HG03280 (cell line): Measurements from ENCODE around the gene ATP13A4.

ENCODE experiments used
- ATAC-seq: cut with Tn5 transposase; IDR thresholded peaks from one replicate; pipeline ENCODE4 v1.9.1; 2021; ENCODE audit warnings: mild to moderate bottlenecking, moderate library complexity; ENCODE audit not compliant: unreplicated experiment

The ATP13A4 gene, protein sequence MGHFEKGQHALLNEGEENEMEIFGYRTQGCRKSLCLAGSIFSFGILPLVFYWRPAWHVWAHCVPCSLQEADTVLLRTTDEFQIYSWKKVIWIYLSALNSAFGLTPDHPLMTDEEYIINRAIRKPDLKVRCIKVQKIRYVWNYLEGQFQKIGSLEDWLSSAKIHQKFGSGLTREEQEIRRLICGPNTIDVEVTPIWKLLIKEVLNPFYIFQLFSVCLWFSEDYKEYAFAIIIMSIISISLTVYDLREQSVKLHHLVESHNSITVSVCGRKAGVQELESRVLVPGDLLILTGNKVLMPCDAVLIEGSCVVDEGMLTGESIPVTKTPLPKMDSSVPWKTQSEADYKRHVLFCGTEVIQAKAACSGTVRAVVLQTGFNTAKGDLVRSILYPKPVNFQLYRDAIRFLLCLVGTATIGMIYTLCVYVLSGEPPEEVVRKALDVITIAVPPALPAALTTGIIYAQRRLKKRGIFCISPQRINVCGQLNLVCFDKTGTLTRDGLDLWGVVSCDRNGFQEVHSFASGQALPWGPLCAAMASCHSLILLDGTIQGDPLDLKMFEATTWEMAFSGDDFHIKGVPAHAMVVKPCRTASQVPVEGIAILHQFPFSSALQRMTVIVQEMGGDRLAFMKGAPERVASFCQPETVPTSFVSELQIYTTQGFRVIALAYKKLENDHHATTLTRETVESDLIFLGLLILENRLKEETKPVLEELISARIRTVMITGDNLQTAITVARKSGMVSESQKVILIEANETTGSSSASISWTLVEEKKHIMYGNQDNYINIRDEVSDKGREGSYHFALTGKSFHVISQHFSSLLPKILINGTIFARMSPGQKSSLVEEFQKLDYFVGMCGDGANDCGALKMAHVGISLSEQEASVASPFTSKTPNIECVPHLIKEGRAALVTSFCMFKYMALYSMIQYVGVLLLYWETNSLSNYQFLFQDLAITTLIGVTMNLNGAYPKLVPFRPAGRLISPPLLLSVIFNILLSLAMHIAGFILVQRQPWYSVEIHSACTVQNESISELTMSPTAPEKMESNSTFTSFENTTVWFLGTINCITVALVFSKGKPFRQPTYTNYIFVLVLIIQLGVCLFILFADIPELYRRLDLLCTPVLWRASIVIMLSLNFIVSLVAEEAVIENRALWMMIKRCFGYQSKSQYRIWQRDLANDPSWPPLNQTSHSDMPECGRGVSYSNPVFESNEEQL

GRCh38 chr3:193554811-193555210, at the start of gene ATP13A4:
ATP13A4 (minus strand) TSS chr3:193554895; CDS start chr3:193554799, 96 bp downstream.
- ATAC-seq = no peak

- ATAC-seq = no peak
These were observed 44.7 kb upstream of the ATP13A4 start for GRCh38 chr3:193599393-193599792.

DNA sequence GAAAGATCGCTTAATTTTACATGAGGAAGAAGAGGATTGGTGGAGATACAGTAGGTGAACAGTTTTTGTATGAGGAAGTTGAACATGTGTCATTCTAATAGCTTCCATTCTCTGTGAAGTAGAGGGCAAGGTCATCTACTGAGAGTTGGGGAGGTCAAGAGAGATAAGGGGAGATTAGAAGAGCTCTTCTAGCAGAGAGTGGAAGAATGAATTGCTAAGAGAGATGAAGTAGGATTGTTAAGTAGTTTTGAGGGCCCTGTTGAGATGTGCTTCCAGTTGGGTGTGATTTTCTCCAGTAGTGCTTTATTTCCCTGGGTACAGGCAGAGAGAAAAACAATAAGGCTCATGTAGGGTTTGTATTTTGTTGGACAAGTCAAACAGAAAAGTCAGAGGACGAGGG, 43.5 kb upstream of the ATP13A4 start:
- no peak for ATAC-seq

DNA sequence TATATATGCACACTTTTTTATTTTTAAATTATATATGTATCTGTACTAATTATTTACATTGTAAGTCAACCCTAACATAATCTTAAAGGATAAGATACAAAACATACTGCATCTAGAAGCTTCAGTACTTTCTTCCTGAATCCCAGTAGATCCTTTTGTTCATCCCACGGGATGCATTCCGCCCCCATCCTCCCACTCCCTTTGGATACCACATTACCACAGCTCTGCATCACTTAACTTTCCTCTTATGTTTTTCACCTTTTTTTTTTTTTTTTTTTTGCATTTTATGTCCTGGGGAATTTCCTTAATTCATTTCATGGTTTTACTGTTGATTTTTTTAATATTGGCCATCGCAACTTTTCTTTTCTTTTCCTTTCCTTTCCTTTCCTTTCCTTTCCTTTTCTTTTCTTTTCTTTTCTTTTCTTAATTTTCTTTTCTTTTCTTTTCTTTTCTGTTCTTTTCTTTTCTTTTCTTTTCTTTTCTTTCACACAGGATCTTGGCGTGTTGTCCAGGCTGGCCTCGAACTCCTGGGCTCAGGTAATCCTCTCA, 41.3 kb upstream of the ATP13A4 start:
- no peak for ATAC-seq

DNA sequence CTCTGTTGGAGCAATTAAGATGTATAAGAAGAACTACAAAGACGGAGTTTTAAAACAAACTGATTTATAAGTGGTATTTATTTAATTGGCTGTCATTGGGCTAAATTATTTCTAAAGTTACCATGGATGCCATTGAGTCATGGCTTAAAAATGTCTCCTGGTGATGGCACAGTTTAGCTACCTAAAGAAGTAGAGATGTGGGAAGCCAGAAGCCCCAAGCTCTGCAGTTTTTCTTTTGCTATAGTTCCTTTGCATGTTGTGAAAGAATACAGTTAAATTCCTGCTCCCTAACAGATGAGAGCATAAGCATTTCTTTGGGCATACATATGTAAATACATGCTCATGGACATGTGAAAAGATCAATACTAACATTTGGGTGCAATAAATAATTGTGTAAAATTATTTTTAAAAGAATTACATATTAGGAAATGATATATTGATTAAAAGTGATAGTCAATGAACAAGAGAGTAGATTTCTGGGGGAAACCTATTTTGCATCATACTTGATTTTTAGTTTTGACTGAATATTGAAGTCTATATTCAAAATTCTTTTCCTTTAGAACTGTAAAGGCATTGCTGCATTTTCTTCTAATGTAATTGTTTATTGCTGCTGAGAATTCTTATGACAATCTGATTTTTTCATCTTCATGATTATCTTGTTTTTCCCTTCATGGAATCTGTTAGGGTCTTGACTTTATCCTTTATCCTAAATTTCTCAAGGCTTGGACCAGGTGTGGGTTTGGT, 40.4 kb upstream of the ATP13A4 start:
- no peak for ATAC-seq

DNA sequence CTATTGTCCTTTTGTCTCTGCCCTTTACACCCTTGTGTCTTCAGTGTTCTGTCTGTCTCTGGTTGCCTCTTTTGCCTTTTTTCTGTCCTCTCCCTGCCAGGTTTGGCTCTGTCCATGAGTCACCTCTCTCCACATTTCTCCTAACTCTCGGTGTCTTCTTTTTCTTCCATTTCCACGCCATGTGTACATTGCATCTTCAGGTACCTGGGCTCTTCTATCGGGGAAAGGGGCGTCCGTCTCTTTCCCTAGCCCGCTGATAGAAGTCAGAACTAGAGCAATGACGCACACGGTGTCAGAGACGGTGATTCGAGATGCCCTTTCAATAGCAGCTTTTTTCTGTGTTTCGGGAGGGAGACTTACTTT, 39.0 kb upstream of the ATP13A4 start:
- peak; percentile 21 for ATAC-seq

DNA sequence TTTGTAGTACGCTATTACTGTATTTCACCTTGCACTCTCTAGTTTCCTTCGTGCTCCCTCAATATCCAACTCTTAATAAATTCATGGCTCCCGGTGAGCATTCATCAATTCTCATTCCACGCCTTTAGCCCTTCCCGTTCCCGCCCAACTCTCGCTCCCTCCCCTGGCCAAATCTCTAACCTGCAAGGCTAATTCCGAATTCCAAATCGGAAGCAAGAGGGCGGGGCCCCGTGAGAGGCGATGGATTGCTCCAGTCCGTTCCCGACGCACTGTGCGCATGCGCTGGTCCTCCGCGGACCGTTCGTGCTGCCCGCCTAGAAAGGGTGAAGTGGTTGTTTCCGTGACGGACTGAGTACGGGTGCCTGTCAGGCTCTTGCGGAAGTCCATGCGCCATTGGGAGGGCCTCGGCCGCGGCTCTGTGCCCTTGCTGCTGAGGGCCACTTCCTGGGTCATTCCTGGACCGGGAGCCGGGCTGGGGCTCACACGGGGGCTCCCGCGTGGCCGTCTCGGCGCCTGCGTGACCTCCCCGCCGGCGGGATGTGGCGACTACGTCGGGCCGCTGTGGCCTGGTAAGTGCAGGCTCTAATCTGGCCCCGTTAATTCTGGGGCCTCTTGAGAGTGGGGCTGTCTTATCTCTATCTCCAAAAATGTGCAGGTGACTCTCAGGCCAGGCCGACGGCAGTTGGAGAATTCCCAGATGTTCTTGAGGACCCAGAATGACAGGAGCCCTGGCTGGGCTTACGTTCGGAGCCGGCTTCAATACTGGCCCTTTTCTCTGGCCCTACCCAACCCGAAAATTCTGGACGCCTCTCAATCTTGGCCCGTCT, 38.4 kb upstream of the ATP13A4 start, which contains the start of gene OPA1:
TSS of gene OPA1 (plus strand) at position 368 of the 827 bp plus-strand sequence. CDS start at position 538, 170 bp downstream.
- ATAC-seq = peak; percentile 97

GRCh38 chr3:193590088-193590856, 35.6 kb upstream of the ATP13A4 start:
- no peak for ATAC-seq

- no peak for ATAC-seq
These were observed 34.9 kb upstream of the ATP13A4 start for GRCh38 chr3:193589616-193590015.

DNA sequence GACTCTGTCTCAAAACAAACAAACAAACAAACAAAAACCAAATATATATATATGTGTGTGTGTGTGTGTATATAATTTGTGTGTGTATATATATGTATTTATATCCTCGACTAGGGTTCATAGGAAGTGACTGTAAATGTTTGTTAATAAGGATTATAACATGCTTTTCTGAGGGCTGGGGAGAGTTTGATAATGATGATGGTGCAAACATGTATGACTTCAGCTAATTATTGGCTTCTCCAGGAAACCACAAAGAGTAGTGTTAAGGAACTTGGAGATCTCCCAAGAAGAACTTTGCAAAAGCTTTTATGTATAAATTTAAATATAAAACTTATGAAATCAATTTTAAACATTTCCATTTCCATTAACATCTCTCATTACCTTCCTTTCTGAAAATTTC, 34.4 kb upstream of the ATP13A4 start:
- ATAC-seq = no peak

DNA sequence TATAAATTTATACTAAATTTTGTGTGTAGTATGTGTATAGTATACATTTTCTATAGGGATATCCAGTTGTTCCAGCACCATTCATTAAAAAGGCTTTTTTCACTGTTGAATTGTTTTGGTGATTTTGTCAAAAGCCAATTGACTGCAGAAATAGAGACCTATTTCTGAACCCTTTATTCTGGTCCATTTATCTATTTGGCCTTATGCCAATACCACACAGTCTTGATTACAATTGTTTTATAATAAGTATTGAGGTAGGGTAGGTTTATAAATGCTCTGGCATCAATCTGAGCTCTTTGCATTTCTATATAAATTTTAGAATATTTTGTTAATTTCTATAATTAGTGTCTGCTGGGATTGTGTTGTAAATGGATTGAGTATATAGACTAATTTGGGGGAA, 31.8 kb upstream of the ATP13A4 start:
- ATAC-seq = no peak

- no peak for ATAC-seq
These were observed 30.8 kb upstream of the ATP13A4 start for GRCh38 chr3:193585530-193585929.

DNA sequence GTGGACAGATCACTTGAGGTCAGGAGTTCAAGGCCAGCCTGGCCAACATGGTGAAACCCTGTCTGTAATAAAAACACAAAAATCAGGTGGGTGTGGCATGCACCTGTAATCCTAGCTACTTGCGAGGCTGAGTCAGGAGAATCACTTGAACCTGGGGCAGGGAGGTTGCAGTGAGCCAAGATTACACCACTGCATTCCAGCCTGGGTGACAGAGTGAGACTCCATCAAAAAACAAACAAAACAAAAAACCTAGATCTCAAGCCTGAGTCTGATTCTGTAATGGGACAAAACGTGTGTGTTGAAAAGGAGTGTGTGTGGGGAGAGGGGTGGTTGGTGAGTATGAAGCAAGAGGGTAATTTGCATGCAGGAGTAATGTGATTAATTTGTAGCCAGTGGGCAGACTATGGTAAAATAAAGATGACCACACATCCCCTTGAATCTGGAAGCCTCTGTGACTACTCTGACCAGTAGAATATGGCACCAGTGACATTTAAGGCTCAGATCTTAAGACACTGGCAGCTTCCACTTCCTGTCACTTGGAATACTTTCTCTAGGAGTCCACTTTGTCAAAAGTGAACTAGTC, 19.9 kb upstream of the ATP13A4 start:
- ATAC-seq = no peak

DNA sequence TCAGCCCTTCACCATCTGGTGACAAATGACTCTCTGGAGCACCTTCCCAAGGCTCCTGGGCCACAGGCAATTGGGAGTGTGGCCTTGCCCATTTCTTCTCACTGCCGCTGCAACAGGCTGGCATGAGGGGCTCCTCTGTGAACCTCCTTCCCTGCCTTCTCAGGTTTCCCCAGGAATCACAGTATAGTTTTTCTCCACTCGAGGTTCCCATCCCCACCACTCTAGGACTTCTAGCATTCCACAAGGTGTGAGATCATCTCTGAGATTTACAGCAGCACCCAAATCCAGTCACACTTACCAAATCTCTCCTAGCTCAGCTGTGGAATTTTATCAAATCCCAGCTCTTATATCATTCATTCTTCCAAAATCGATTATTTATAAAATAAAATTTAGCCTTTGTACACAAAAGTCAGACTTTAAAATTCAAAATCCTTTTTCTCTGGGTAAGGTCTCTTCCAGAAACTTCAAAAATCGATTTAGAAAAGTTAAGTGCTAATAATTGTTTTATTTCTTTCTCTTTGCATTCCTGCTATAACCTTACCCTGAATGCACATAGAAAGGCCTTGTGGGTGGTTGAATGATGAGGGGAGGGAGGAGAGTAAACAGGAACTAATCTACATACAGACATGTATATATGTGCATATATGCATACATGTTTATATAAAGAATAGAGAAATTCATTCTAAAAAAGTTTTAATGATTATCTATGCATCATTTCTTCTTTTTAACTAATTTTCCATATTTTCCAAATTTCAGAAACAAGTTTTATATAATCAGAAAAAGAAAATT, 18.9 kb upstream of the ATP13A4 start:
- no peak for ATAC-seq

DNA sequence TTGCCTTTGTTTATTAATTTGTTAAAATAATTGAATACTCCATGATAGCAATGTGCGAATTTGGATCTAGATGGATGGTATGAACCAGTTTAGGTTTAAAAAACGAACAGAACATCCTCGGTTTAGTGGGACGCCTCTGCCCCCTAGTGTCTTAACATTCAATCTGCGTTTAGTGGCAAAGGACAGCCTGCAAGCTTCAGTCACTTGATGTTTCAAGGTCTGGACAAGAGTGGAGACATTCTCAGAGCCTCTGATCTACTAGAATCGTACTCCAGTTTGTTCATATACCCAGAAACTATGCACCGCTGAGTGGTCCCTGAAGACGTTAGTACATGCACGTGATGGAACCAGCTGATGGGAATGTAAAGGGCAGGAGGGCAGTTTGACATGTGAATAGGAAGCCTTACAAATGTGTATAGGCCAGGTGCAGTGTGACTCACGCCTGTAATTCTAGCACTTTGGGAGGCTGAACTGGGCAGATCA, 17.8 kb upstream of the ATP13A4 start:
- peak; percentile 69 for ATAC-seq

- ATAC-seq = no peak
These were observed 14.4 kb upstream of the ATP13A4 start for GRCh38 chr3:193569119-193569518.

DNA sequence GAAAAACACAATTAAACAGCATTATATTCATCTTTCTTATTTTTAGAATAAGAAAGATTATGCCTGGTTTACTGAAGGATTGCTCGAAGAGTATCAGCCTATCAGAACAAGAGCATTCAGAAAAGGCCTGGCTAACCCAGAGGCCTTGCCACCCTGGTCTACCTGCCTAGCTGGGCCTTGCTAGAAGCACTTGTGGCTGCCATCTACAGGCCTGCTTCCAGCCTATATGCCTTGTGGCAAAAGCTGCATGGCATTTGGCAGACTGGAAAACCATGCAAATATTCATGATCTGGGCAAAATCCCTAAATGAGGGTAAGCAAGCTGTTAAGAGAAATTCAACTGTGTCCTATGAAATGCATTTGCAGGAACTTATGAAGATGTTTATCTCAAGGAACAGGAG, 9.3 kb upstream of the ATP13A4 start:
- ATAC-seq = no peak
